ENCODE results near the gene EHBP1. TPM values are rescaled to one million over a fixed set of nuclear protein-coding genes. Genes with fewer than 3 reads are reported as not detected.
"Not testable (repeated sequence)": the region's sequence is repeated elsewhere in the genome, so short reads cannot be mapped to it uniquely, and the experiment has no call there.

The EHBP1 gene
- polyA plus RNA-seq, 3 donors, result 40.7 to 51.4 (median 41.6) TPM

DNA sequence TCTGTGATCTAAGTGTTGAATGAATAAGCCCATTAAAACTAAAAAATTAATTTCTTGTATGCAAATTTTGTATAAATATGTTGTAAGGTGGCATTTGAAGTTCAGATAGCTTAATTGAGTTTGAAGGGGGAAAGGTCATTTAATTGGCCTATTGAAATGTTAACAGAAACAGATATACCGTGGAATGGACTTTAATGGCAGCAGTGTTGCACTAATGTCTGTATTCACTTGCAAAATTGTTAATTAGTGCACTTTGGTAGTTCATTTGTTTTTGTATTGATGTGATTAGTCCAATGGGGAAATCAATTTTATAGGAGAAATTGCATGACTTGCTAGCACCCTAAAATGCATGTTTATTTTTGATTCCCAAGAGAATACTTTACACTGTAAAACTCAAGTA, 303.3 kb downstream of the EHBP1 start:
- no peak for DNase-seq

DNA sequence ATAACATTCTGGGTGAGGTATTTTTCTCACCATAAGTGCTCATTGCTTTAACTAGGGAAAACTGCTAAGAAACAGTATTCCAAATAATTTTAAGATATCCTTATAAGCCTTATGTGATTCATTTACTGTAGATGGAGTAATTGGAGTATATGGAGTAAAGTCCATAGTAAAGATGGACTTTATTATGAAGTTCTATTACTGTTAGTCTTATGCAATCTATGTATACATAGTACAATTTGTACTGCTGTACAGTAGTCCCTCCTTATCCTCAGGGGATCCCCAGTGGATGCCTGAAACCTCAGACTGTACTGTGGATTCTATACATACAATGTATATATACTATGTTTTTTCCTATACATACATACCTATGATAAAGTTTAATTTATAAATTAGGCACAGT, 304.0 kb downstream of the EHBP1 start:
- DNase-seq, result no peak

GRCh38 chr2:63012541-63012940, 307.0 kb downstream of the EHBP1 start:
- DNase-seq, result no peak

GRCh38 chr2:63013438-63013837, 307.9 kb downstream of the EHBP1 start:
- DNase-seq, result no peak

DNA sequence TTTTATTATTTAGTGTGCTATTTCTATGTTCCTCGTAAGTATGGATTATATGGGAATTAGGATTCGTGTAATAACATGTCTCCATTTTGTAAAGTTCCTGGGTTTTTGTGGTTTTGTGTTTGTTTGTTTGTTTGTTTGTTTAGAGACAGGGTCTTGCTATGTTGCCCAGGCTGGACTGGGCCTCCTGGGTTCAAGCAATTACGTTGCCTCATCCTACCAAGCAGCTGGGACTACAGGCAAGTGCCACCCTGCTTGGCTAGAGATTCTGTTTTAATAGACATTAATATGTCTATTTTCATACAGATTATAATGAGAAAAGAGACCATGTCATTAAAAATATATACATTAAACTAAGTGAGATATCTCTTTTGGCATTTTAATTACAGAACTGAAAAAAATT, 309.9 kb downstream of the EHBP1 start:
- DNase-seq, result no peak

DNA sequence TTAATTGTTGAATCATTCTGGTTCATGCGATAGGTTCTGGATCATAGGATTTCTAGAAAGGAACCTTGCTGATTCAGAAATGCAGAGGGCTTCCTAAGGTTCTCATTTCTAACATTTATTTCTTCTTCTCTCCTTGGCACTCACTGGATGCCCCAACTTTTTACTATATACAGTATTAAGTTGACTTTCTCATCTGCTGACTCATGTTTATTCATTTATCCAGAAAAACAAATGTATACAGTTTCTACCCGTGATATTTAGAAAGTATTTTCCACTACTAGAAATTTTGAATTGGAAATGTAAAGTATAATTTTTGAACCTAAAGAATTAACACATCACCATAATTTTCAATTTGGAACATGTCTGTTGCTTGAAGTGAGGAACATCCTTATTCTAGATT, 312.9 kb downstream of the EHBP1 start:
- DNase-seq, result no peak

DNA sequence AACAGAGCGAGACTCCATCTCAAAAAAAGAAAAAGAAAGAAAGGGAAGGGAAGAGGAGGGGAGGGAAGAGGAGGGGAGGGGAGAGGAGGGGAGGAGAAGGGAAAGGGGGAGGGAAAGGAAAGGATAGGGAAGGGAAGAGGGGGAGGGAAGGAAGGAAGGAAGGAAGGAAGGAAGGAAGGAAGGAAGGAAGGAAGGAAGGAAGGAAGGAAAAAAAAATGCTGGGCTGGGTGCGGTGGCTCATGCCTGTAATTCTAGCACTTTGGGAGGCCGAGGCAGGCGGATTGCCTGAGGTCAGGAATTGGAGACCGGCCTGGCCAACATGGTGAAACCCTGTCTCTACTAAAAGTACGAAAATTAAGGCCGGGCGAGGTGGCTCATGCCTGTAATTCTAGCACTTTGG, 314.2 kb downstream of the EHBP1 start:
- not testable (repeated sequence) for DNase-seq

- DNase-seq, result no peak
These were observed 317.9 kb downstream of the EHBP1 start for GRCh38 chr2:63023444-63023843.

DNA sequence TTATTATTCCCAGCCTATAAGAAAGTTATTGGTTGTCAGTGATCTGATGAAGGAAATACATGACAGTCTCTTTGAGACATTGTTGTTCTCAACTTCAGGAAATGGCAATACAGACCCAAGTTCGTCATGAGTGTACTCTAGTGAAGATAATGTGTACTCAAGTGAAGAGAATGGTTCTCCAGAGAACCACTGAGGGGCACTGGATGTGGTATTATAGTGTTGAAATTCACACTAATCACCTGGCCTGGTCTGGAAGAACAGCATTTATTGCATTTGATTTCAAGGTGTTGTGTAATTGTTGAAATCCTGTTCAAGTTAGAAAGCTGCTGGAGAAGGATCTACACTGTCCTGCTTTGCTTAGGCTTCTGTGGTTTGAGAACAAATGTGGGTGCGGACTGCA, 321.7 kb downstream of the EHBP1 start:
- DNase-seq, result no peak

DNA sequence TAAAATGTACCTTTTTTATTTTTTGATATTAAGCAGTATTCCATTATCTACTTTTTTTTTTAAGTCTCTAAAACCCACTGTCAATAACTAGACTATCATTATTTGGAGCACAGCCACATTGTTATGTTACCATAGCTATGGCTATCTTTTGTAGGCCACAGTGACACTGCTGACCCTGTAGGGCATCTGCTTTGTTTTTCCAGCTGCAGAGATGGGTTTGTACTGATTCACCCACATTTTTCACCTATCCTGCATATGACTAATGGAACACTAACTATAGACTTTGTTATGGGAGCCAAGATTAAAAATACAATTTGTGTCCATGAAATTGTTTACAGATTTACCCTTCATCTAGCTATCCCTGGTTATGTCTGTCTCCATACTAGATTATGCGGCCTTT, 323.5 kb downstream of the EHBP1 start:
- DNase-seq, result no peak

GRCh38 chr2:63034526-63034925, 329.0 kb downstream of the EHBP1 start:
- no peak for DNase-seq

- DNase-seq, result no peak
These were observed 329.7 kb downstream of the EHBP1 start for GRCh38 chr2:63035169-63035568.

DNA sequence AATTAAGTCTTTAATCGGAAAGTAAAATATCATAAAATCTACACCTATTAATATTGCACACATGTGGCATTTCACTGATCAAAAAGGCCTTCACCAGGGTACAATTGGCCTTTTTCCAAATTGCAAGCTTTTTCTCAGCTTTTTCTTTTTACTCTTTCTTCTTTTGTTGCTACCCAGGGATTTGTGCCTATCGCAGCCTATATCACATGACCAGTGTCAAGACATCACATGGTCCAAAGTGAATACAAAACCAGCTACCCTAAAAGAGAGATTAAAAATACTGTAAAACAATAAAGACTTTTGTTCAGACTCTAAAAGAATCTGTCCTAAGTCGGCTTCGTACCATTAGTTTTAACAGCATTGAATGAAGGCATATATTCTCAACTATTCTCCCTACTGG, 330.1 kb downstream of the EHBP1 start:
- DNase-seq, result no peak

- no peak for DNase-seq
These were observed 332.5 kb downstream of the EHBP1 start for GRCh38 chr2:63038034-63038433.

DNA sequence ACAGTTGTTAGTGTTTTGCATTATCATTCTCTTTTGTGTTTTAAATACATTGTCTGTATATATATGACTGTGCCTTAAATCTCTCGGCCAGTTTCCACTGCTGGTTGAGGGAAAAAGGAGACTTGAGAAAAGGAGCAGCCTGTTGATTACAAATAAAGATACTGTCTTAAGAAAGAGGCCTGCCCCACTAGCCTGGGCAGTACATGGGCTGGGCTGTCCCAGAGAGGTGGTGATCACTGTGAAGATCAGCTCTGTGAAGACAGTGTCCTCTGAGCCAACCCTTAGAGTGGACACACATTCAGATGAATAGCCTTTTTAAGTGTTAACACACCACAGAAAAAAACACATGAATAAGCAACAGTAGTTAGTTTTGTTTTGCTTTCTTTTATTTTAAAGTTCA, 335.1 kb downstream of the EHBP1 start:
- no peak for DNase-seq

DNA sequence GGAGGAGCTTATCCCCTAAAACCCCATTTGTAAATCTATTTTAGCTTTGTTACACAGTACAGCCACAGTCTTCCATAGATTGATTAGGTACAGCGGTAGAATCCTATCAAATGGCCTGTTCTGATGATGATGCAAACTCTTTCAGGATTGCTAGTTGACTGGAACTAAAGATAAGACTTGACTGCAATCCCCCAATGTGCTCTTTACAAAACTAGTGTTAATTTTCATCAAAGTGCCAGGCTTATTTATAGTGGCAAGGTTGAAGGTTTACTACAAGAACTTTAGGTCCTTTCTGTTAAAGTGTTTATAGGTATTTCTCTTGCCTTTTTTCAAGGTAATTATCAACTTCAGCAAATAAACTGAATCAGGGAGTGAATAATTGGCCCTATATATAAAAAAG, 336.1 kb downstream of the EHBP1 start:
- DNase-seq, result no peak

DNA sequence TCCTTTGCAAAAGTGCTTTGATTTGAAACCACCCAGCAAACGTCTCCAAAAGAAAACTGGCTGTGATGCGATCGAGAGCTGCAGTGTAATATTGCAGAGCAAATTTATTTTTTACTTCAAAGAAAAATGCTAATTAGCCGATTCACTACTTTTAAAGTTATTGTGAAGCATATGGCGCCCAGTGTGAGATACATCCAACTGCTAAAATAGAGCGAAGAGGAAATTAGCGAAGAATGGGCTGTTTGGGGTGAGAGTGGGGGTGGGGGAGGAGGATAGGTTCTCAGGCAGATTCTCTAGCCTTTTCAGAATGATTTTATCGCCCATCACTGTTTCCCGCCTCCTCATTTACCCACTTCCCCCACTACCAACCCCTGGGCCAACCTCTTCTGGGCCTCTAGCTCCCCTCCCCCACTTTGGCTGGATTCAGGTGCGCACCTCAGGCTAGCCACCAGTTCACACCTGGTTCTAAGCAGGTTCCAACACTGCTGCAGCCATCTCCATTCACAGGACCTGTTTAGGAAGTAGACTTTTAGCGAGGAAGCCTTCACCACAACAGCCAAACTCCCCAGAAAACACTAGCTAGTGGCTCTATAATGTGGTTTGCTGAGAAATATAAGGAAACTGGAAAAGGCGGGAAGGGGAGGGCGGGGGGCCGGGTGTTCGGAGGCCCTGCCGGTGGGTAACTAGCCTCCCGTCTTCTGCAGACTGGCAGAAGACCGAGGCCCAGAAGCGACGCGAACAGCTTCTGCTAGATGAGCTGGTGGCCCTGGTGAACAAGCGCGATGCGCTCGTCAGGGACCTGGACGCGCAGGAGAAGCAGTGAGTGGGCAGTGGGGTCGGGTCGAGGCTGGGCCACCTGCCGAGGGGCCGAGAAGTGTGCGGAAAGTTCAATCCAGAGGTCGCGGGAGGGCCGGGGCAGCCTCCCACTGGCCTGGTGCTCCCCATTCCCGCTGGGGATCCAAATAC, 339.1 kb downstream of the EHBP1 start:
- no peak for DNase-seq

GRCh38 chr2:63046552-63046951, 341.0 kb downstream of the EHBP1 start:
- DNase-seq, result no peak

DNA sequence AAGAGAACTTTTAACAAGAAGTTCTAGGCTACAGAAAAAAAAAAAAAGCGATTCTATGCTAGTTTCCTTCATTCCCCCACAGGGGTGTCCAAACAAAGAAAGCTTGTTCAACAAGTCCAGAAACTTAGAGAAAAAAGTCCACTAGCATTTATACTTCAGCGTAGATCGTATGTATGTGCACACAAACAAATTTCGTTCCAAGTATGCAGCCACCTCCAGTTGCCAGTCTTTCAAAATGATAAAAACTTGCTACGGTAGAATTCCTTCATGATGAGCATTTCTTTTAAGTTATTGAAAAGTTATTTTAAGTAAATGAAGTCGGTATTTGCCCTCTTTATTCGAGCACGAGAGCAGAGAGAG, 341.4 kb downstream of the EHBP1 start:
- no peak for DNase-seq

DNA sequence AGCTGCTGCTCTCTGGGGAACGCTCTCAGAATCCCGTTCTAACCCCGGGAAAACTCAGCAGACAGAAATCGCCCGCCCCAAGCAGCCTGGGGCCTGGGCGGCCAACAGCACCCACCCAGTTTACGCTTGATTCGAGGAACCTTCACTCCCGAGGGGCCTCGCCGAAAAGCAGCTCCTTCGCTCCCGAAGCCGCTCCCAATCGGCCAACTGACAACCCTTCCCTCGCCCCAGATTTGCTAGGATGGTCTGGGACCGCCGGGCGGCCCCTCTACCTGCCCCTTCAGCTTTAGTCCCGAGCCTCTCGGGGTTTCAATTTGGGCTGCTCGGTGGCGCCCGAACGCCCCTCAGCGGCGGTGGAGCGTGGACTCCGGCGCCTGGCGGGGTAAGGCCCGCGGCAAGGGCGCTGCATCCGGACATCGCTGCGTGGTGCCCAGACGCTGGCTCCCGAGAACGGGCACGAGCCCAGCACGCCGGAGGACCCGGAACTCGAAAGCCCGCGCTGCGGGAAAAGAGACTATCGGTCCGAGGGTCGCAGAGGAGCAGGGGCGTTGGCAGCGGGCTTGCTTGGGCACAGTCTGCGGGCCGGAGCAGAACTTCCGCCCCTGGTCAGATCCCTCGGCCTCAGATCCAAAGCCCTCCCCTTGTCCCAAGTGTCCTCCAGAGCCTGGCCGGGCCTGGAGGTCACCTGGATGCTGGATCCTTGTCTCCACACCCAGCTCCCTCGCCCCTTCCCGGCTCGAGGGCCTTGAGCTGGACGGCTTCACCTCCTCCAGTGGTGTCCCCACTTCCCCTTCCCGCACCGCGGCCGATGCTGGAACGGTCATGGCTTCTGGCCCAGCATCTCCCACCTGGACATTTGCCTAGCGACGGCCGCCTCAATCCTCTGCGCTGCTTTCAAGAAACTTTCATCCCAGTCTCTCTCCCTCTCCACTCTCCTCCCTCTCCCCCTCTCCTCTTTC, 342.1 kb downstream of the EHBP1 start:
- DNase-seq, result no peak

DNA sequence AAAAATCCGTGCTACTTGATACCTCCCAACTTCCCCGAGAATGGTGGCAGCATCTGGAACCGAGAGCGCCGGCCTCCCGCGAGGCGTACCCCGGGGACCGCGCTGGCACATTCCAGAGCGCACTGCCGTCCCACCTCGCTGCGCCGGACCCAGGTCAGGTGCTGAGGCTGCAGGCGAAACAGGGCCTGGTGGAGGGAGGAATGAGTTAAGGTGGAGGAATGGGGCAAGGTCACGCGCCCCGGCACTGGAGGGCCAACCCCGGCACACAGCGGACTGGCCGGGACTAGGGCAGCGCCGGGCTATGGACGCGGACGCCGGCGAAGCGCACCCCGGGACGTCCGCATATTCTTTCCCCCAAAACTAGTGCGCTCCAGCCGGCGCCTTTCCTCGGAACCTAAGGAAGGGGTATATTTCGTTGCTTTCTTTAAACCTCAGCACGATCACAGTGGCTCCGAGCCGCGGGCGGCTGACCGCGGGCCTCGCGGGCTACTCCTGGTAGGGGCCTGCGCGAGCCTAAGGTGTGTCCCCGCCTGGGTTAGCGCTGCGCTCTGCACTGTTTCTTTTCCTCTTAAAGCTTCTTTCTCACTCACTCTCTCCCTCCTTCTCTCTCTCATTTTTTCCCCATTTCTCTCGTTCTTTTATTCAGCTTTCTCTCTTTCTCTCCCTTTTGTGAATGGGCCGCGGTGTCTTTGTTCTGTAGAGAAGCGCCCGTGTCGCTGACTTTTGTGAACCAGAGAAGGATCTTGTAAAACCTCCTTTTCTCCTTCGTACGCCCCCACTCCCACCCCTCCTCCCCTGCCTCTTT, 343.1 kb downstream of the EHBP1 start:
- DNase-seq, result no peak
